Left colon (tissue), 2 donors: ENCODE measurements around the gene STEAP1. TPM values are rescaled to one million over a fixed set of nuclear protein-coding genes. Genes with fewer than 3 reads are reported as not detected.
A peak's percentile ranks its signal among the peaks of the same experiment; 100 is the strongest.
"Not testable (repeated sequence)": the region's sequence is repeated elsewhere in the genome, so short reads cannot be mapped to it uniquely, and the experiment has no call there.

Source experiments
- ATAC-seq: fragments of 200-7000 bp; cut with Tn5 transposase; one replicate; pipeline ENCODE4 v1.9.1; 2020; ENCODE audit warnings: mild to moderate bottlenecking, moderate library complexity
- DNase-seq, 2 donors: peaks; one replicate each; pipeline ENCODE4 v3.0.0-alpha.2; 2020
- intact Hi-C, 2 donors: fragments of 100-400 bp; cut with DNase I in 1 of 2; cut with micrococcal nuclease in 1 of 2; formaldehyde crosslinking; loops; one replicate each; pipeline versions ENCODE4 v1.11.2 to v1.14.0; 2022; cut with DNase I, micrococcal nuclease
- total RNA-seq, 2 donors: library from RNA; stranded (reverse); fragmentation: NEBNext Ultra II Directional; extraction: Animal tissue kit (Norgen Biotek cat#: 25700); gene quantifications; one replicate each; pipeline ENCODE4 v1.2.1, GENCODE V29; 2021
- donor health status: DM: no; HTN: no; CAD: no.
- donor health status: DM: yes; HTN: yes; CAD: no.

Gene STEAP1
- total RNA-seq, 2 donors from 2014 or later = 16.8 to 29.1 TPM

GRCh38 chr7:90169891-90170290 is 15.6 kb downstream of the STEAP1 start:
- intact Hi-C loops = no loop called here

GRCh38 chr7:90172121-90172520 is 17.9 kb downstream of the STEAP1 start:
- ATAC-seq = peak; percentile 60
- intact Hi-C loops = no loop called here

More at GRCh38 chr7:90169891-90170290, 15.6 kb downstream of the STEAP1 start:
- no peak for DNase-seq
- no peak for ATAC-seq

GRCh38 chr7:90172624-90173023 is 18.4 kb downstream of the STEAP1 start:
- DNase-seq (no peak), ATAC-seq (peak; percentile 93)
- intact Hi-C loops = no loop called here

More at GRCh38 chr7:90172121-90172520, 17.9 kb downstream of the STEAP1 start:
- DNase-seq = no peak

GRCh38 chr7:90173127-90173844 is 19.0 kb downstream of the STEAP1 start:
- intact Hi-C loops = no loop called here
- ATAC-seq (peak; percentile 65), DNase-seq (no peak)

- no peak for DNase-seq
- intact Hi-C loops = no loop called here
- ATAC-seq = no peak
These were observed 21.4 kb downstream of the STEAP1 start for GRCh38 chr7:90175667-90176066.

- intact Hi-C loops = no loop called here
- no peak for ATAC-seq
These were observed 21.9 kb downstream of the STEAP1 start for GRCh38 chr7:90176195-90176594.

GRCh38 chr7:90178166-90178565 is 23.9 kb downstream of the STEAP1 start:
- DNase-seq (no peak), ATAC-seq (no peak)
- intact Hi-C loops = no loop called here

More at GRCh38 chr7:90176195-90176594, 21.9 kb downstream of the STEAP1 start:
- DNase-seq = no peak

GRCh38 chr7:90178679-90179278 is 24.5 kb downstream of the STEAP1 start:
- DNase-seq = no peak
- intact Hi-C loops = no loop called here
- ATAC-seq = peak; percentile 64

GRCh38 chr7:90180011-90180585 is 25.8 kb downstream of the STEAP1 start:
- ATAC-seq (no peak), DNase-seq (no peak)
- intact Hi-C loops = no loop called here

- intact Hi-C loops = no loop called here
- ATAC-seq (no peak), DNase-seq (no peak)
These were observed 26.4 kb downstream of the STEAP1 start for GRCh38 chr7:90180649-90181048.

GRCh38 chr7:90181485-90181884 is 27.2 kb downstream of the STEAP1 start:
- intact Hi-C loops = no loop called here
- ATAC-seq (no peak), DNase-seq (no peak)

- intact Hi-C loops, ATAC-seq, DNase-seq: not testable (repeated sequence)
These were observed 32.0 kb downstream of the STEAP1 start for GRCh38 chr7:90186290-90186689.

- ATAC-seq = no peak
- intact Hi-C loops = no loop called here
- no peak for DNase-seq
These were observed 33.3 kb downstream of the STEAP1 start for GRCh38 chr7:90187507-90188050.

- ATAC-seq = peak; percentile 100
- peak; percentile 45 to 74 for DNase-seq
- intact Hi-C loops = no loop called here
These were observed 34.0 kb downstream of the STEAP1 start for GRCh38 chr7:90188281-90188680.

GRCh38 chr7:90190995-90191394 is 36.7 kb downstream of the STEAP1 start:
- intact Hi-C loops = no loop called here
- ATAC-seq (no peak), DNase-seq (no peak)

GRCh38 chr7:90191648-90192047 is 37.4 kb downstream of the STEAP1 start:
- DNase-seq (no peak), ATAC-seq (no peak)
- intact Hi-C loops = no loop called here

- ATAC-seq (no peak), DNase-seq (no peak)
- intact Hi-C loops = no loop called here
These were observed 38.8 kb downstream of the STEAP1 start for GRCh38 chr7:90192876-90193750.

GRCh38 chr7:90194911-90195809 is 40.9 kb downstream of the STEAP1 start:
- ATAC-seq (no peak), DNase-seq (no peak)
- intact Hi-C loops = no loop called here
